PC-3 (cell line): ENCODE data around the gene SYT14. TPM values are rescaled to one million over a fixed set of nuclear protein-coding genes. Genes with fewer than 3 reads are reported as not detected.

Experiments used
- total RNA-seq: library from RNA; depleted of rRNA; stranded (reverse); fragments of >200 nt; gene quantifications from 2 replicates; pipeline ENCODE4 v1.2.3, GENCODE V29; 2014; rRNA removed

Gene SYT14
- total RNA-seq, 1 experiment from 2014 or later = 5.2 TPM

Other genes with a start within 250 kb of the SYT14 start
- gene HSD11B1, start 233.4 kb upstream of the SYT14 start, total RNA-seq = not detected in 2 replicates
- gene TRAF3IP3, start 182.2 kb upstream of the SYT14 start, total RNA-seq = not detected in 2 replicates
- gene C1orf74, start 153.7 kb upstream of the SYT14 start, total RNA-seq = 5.7 and 6.7 TPM in 2 replicates
- gene IRF6, start 132.1 kb upstream of the SYT14 start, total RNA-seq = 61.6 and 65.7 TPM in 2 replicates
- 14.3 and 15.3 TPM in 2 replicates for gene UTP25, start 110.2 kb upstream of the SYT14 start, total RNA-seq